ENCODE measurements around the gene UBAP1L. TPM values are rescaled to one million over a fixed set of nuclear protein-coding genes. Genes with fewer than 3 reads are reported as not detected.
A peak's percentile ranks its signal among the peaks of the same experiment; 100 is the strongest.

UBAP1L gene
- total RNA-seq, 2 donors from 2014 or later: 1.9 to 8.5 TPM

- Histone ChIP-seq H3K27me3 (replicated peaks; ENCODE audit: insufficient read depth) (no peaks in the 10 kb centered on the region), H3K4me3 (peak overlapping the region; percentile 92), H3K36me3 (peaks cover 0 to 2% of the 10 kb centered on the region in 2 donors), H3K4me1 (replicated peaks) (peaks cover 7% of the 10 kb centered on the region), H3K27ac (peak overlapping the region; percentile 80 to 88), H3K9me3 (no peaks in the 10 kb centered on the region)
- intact Hi-C loops (cut with DNase I): no loop called here
- under 1% methylated on average over 76 of the region's 93 CpGs for WGBS
- no peak for TF ChIP-seq POLR2A (IDR thresholded peaks at IDR 0.05)
- no peak for TF ChIP-seq CTCF (IDR thresholded peaks at IDR 0.05)
- TF ChIP-seq POLR2AphosphoS5 (IDR thresholded peaks at IDR 0.05): no peak
- DNase-seq (ENCODE audit: low spot score): peak; percentile 5
These were observed 18.0 kb upstream of the UBAP1L start for GRCh38 chr15:65132878-65133547.

GRCh38 chr15:65130941-65131340 is 15.9 kb upstream of the UBAP1L start:
- Histone ChIP-seq H3K36me3 (peaks cover 0 to 2% of the 10 kb centered on the region in 2 donors), H3K27me3 (replicated peaks; ENCODE audit: insufficient read depth) (no peaks in the 10 kb centered on the region), H3K4me1 (replicated peaks) (peaks cover 7% of the 10 kb centered on the region), H3K9me3 (no peaks in the 10 kb centered on the region), H3K27ac (no peak overlapping the region), H3K4me3 (no peak overlapping the region)
- no peak for DNase-seq (ENCODE audit: low spot score)
- WGBS: 72% methylated on average over 5 of the region's 5 CpGs
- no peak for TF ChIP-seq POLR2A (IDR thresholded peaks at IDR 0.05)
- no peak for TF ChIP-seq POLR2AphosphoS5 (IDR thresholded peaks at IDR 0.05)
- TF ChIP-seq CTCF (IDR thresholded peaks at IDR 0.05): no peak
- intact Hi-C loops (cut with DNase I): no loop called here

- intact Hi-C loops (cut with DNase I): no loop called here
- WGBS: 55% methylated on average over 5 of the region's 5 CpGs
- peaks cover 0 to 9% of the 10 kb centered on the region in 2 donors for H3K36me3 ChIP-seq
These were observed 542 bp upstream of the UBAP1L start for GRCh38 chr15:65115542-65115941.

GRCh38 chr15:65110676-65111292 is 4.2 kb downstream of the UBAP1L start:
- Histone ChIP-seq H3K27me3 (replicated peaks; ENCODE audit: insufficient read depth) (no peaks in the 10 kb centered on the region), H3K9me3 (no peaks in the 10 kb centered on the region), H3K4me3 (no peak overlapping the region), H3K4me1 (replicated peaks) (no peaks in the 10 kb centered on the region), H3K36me3 (no peaks in the 10 kb centered on the region), H3K27ac (no peak overlapping the region)
- no peak for DNase-seq (ENCODE audit: low spot score)
- intact Hi-C loops (cut with DNase I): no loop called here
- TF ChIP-seq CTCF (IDR thresholded peaks at IDR 0.05) (no peak), POLR2AphosphoS5 (IDR thresholded peaks at IDR 0.05) (no peak), POLR2A (IDR thresholded peaks at IDR 0.05) (no peak)
- WGBS: 76% methylated on average over 3 of the region's 3 CpGs

More at GRCh38 chr15:65115542-65115941, 542 bp upstream of the UBAP1L start:
- TF ChIP-seq POLR2AphosphoS5 (IDR thresholded peaks at IDR 0.05): no peak
- TF ChIP-seq CTCF (IDR thresholded peaks at IDR 0.05): no peak
- no peak for TF ChIP-seq POLR2A (IDR thresholded peaks at IDR 0.05)
- no peak overlapping the region for H3K27ac ChIP-seq
- H3K9me3 ChIP-seq: no peaks in the 10 kb centered on the region
- no peak for DNase-seq (ENCODE audit: low spot score)
- H3K4me1 ChIP-seq (replicated peaks): no peaks in the 10 kb centered on the region
- no peak overlapping the region for H3K4me3 ChIP-seq
- H3K27me3 ChIP-seq (replicated peaks; ENCODE audit: insufficient read depth): no peaks in the 10 kb centered on the region

Measured in prostate gland (tissue), 2 donors.